OCI-LY3 (cell line): ENCODE measurements around the gene UBB.
A peak's percentile ranks its signal among the peaks of the same experiment; 100 is the strongest.
"Not testable (repeated sequence)": the region's sequence is repeated elsewhere in the genome, so short reads cannot be mapped to it uniquely, and the experiment has no call there.

Experiments
- H2AFZ ChIP-seq: fragments of 200-600, 300-600 bp; shearing (Covaris generic); 2 replicates; pipeline ENCODE4 v1.6.0; 2014; ENCODE audit warnings: antibody characterized with exemption, low read depth, low read length
- H3K27ac ChIP-seq: fragments of 200-600, 300-600 bp; sonication (generic); 2 replicates; pipeline ENCODE4 v1.5.1; 2014; ENCODE audit warnings: mild to moderate bottlenecking, low read length, moderate library complexity, mixed read lengths
- H3K27me3 ChIP-seq: fragments of 200-600, 300-600 bp; sonication (generic); 2 replicates; pipeline ENCODE4 v1.6.1; 2014; ENCODE audit warnings: low read depth, low read length, mixed read lengths
- H3K36me3 ChIP-seq: fragments of 200-600, 300-600 bp; sonication (generic); replicated peaks from 2 replicates; pipeline ENCODE3; 2014; ENCODE audit warnings: low read depth, low read length, mixed read lengths
- H3K4me1 ChIP-seq: fragments of 300-600, 200-600 bp; sonication (generic); 2 replicates; pipeline ENCODE4 v1.6.1; 2014; ENCODE audit warnings: low read length, mixed read lengths
- H3K4me2 ChIP-seq: fragments of 200-600, 300-600 bp; sonication (generic); 2 replicates; pipeline ENCODE4 v1.6.1; 2014; ENCODE audit warnings: low read length, mixed read lengths
- H3K4me3 ChIP-seq: fragments of 300-600, 200-600 bp; sonication (generic); 2 replicates; pipeline ENCODE4 v1.5.1; 2014; ENCODE audit warnings: antibody characterized with exemption, mild to moderate bottlenecking, low read length, moderate library complexity
- H3K79me2 ChIP-seq: fragments of 300-600, 200-600 bp; shearing (Covaris generic); 2 replicates; pipeline ENCODE4 v1.6.1; 2014; ENCODE audit warnings: mild to moderate bottlenecking, low read length, mixed read lengths
- H3K9ac ChIP-seq: fragments of 300-600, 200-600 bp; shearing (Covaris generic); 2 replicates; pipeline ENCODE4 v1.6.0; 2014; ENCODE audit warnings: mild to moderate bottlenecking, low read length, moderate library complexity
- H3K9me3 ChIP-seq: fragments of 200-600, 300-600 bp; shearing (Covaris generic); 2 replicates; pipeline ENCODE4 v1.6.1; 2014; ENCODE audit warnings: low read length, mixed read lengths; ENCODE audit not compliant: insufficient read depth
- H4K20me1 ChIP-seq: fragments of 200-600, 300-600 bp; sonication (generic); 2 replicates; pipeline ENCODE4 v1.6.1; 2016; ENCODE audit warnings: low read length, mixed read lengths; ENCODE audit not compliant: insufficient read depth
- EZH2phosphoT487 ChIP-seq: fragments of 200-600 bp; shearing (Covaris generic); IDR thresholded peaks from 2 replicates; pipeline ENCODE4 v1.6.1; 2018; ENCODE audit warnings: antibody characterized with exemption, mixed run types, low read depth
- TF ChIP-seq, protein P1 (sequence below): fragments of 200-600, 300-600 bp; sonication (generic); IDR thresholded peaks from 2 replicates; pipeline ENCODE4 v1.5.1; 2014; ENCODE audit warnings: antibody characterized with exemption, low read length, low read depth

UBB gene

DNA sequence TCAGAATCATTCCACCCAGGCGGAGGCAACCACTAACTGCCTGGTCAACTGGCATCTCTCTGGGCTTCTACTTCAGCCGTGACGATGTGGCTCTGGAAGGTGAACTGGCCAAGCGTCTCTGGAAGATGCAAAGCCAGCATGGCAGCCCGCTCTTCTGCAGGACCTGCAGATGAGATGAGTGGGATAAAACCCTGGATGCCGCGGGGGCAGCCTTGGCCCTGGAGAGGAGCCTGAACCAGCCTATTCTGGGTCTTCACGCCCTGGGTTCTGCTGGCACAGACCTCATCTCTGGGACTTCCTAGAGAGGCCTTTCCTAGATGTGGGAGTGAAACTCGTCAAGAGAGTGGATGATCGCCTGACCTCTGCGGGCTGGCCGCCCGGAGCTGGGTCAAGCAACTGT is 10.6 kb downstream of the UBB start:
- no peak overlapping the region for H3K4me2 ChIP-seq
- no peak for TF ChIP-seq EZH2phosphoT487
- TF ChIP-seq, protein P1, sequence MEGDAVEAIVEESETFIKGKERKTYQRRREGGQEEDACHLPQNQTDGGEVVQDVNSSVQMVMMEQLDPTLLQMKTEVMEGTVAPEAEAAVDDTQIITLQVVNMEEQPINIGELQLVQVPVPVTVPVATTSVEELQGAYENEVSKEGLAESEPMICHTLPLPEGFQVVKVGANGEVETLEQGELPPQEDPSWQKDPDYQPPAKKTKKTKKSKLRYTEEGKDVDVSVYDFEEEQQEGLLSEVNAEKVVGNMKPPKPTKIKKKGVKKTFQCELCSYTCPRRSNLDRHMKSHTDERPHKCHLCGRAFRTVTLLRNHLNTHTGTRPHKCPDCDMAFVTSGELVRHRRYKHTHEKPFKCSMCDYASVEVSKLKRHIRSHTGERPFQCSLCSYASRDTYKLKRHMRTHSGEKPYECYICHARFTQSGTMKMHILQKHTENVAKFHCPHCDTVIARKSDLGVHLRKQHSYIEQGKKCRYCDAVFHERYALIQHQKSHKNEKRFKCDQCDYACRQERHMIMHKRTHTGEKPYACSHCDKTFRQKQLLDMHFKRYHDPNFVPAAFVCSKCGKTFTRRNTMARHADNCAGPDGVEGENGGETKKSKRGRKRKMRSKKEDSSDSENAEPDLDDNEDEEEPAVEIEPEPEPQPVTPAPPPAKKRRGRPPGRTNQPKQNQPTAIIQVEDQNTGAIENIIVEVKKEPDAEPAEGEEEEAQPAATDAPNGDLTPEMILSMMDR: no peak
- no peaks in the 10 kb centered on the region for H3K36me3 ChIP-seq
- no peak overlapping the region for H3K4me3 ChIP-seq
- peaks cover 9% of the 10 kb centered on the region for H3K4me1 ChIP-seq
- no peak overlapping the region for H3K9ac ChIP-seq
- no peak overlapping the region for H2AFZ ChIP-seq
- H3K27ac ChIP-seq: no peak overlapping the region
- H3K79me2 ChIP-seq: no peaks in the 10 kb centered on the region
- no peaks in the 10 kb centered on the region for H3K9me3 ChIP-seq
- no peaks in the 10 kb centered on the region for H3K27me3 ChIP-seq
- no peaks in the 10 kb centered on the region for H4K20me1 ChIP-seq

DNA sequence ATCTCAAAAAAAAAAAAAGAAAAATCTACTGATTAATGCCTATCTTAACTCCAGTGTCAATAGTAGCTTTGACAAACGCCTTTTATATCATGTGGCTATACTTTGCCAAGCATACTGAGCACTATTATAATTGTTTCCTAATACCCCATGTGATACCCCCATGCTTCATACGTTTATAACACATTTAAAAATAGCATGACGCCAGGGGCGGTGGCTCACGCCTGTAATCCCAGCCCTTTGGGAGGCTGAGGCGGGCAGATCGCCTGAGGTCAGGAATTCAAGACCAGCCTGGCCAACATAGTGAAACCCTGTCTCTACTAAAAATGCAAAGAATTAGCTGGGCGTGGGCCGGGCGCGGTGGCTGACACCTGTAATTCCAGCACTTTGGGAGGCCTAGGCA is 11.6 kb downstream of the UBB start:
- not testable (repeated sequence) for H3K4me1 ChIP-seq, H3K27ac ChIP-seq, H3K36me3 ChIP-seq, H3K79me2 ChIP-seq, H3K9ac ChIP-seq, H3K27me3 ChIP-seq, H2AFZ ChIP-seq, H3K4me2 ChIP-seq, H3K4me3 ChIP-seq, H3K9me3 ChIP-seq, H4K20me1 ChIP-seq

DNA sequence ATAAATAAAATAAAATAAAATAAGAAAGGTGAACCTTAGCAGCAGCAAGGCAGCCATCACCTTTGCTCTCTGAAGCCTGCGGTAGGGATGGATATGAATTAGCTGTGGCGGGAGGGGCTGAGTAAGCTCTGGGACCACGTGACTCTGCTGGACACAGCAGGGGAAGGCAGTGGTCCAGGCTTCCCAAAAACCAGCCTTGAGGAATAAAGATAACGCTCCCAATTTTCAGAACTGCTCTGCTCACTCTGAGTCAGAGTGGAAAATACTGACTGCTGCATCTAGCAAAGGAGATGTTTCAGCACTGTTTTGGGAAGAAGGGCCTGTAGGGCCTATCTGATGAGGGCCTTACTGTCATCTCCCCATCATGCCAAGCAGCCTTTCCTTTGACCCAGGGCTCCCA is 15.0 kb downstream of the UBB start:
- not testable (repeated sequence) for H3K4me2 ChIP-seq, H3K4me3 ChIP-seq, H3K9me3 ChIP-seq, H4K20me1 ChIP-seq, H2AFZ ChIP-seq, H3K27ac ChIP-seq, H3K79me2 ChIP-seq, H3K36me3 ChIP-seq, H3K9ac ChIP-seq, H3K27me3 ChIP-seq
- H3K4me1 ChIP-seq: peaks cover 15% of the 10 kb centered on the region

DNA sequence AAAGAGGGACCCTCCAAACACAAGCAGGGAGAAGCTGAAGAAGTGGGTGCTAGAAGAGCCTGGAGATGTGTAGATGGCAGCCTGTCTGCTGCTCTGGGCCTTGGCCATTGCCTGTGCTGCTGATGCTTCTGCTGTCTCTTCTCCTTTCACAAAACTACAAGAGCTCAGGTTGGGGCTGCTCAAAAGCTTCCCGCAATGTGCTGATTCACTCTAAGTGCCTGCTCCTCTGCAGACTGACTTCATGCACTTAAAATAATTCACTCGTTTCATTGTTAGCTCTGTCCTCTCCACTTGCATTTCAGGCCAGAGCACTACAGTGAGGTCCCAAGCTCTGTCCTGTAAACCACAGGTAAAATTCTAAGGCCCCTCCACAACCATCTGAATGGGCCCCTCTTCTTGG is 15.8 kb downstream of the UBB start:
- H3K36me3 ChIP-seq, H2AFZ ChIP-seq, H3K27me3 ChIP-seq, H4K20me1 ChIP-seq, H3K79me2 ChIP-seq, H3K4me3 ChIP-seq, H3K27ac ChIP-seq, H3K9me3 ChIP-seq, H3K4me2 ChIP-seq, H3K9ac ChIP-seq: not testable (repeated sequence)
- H3K4me1 ChIP-seq: peaks cover 15% of the 10 kb centered on the region

DNA sequence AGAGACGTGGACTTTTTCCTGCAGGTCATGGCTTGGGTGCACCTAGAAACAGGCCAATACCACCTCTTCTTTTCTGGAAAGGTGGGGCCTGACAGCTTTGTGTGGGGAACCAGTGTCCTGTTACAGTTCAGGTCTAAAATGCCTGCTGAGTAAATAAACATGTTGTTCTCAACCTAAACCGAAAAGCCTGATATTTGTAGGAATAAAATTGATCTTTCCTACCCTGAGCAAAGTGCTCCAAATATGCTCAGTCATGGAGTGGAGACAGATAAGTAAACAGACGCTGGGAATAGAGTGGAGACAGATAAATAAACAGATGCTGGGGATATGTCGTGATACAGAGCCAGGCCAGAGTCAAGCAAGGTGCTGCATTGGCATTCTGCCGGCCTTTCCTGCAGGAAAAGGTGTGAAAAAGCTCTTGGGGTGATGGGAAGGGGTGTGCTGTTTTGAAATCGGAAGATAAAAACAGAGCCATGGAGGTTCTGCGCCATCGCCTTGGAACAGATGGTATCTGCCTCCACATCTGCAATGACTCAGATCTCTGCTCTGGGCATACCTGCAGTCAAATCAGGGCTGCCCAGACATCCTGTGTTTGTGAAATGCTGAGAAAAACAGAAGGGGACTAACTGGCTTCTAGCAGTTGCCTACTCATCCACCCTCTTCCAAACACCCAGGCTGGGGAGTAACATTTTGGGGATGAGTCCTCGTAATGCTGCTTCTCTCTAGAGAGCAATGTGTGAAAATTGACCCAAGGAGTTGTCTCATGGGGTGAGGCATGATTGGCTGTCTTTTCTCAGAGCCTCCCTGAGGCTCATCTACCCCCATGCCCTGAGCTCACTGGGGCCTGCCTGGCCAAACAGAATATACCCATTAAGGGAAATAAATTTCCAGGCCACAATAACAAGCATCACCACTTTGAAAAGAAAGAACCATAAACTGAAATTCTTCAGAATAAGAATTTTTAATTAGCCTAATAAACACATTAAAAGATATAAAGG is 17.7 kb downstream of the UBB start:
- Histone ChIP-seq H3K4me1 (peaks cover 15% of the 10 kb centered on the region), H4K20me1 (no peaks in the 10 kb centered on the region), H3K9ac (no peak overlapping the region), H3K9me3 (no peaks in the 10 kb centered on the region), H2AFZ (no peak overlapping the region; the same call in 1 of the 2 replicates), H3K4me3 (peak overlapping the region; percentile 43; the same call in 1 of the 2 replicates), H3K27ac (0 out of 2 replicates have a peak overlapping the region, but pooled peaks have one; percentile 19), H3K79me2 (no peaks in the 10 kb centered on the region), H3K27me3 (no peaks in the 10 kb centered on the region), H3K36me3 (no peaks in the 10 kb centered on the region), H3K4me2 (peak overlapping the region; percentile 60)
- TF ChIP-seq EZH2phosphoT487: no peak
- TF ChIP-seq, protein P1: no peak

DNA sequence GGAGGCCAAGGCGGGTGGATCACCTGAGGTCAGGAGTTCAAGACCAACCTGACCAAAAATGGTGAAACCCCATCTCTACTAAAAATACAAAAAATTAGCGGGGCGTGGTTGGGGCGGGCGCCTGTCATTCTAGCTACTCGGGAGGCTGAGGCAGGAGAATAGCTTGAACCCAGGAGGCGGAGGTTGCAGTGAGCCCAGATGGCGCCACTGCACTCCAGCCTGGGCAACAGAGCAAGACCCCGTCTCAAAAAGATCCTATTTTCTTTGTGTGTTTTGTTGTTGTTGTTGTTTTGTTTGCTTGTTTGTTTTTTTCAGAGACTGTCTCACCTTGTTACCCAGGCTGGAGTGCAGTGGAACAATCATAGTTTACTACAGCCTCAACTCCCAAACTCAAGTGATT is 23.0 kb downstream of the UBB start:
- not testable (repeated sequence) for H3K4me2 ChIP-seq, H3K27me3 ChIP-seq, H4K20me1 ChIP-seq, H3K27ac ChIP-seq, H3K4me3 ChIP-seq, H3K79me2 ChIP-seq, H3K9me3 ChIP-seq, H2AFZ ChIP-seq, H3K9ac ChIP-seq, H3K36me3 ChIP-seq
- H3K4me1 ChIP-seq: peaks cover 17% of the 10 kb centered on the region
